ENCODE data around the gene PKD2.

Gene PKD2

GRCh38 chr4:88028946-88029345, 21.5 kb downstream of the PKD2 start:
- no peak for DNase-seq

GRCh38 chr4:88029556-88029955, 22.1 kb downstream of the PKD2 start:
- no peak for DNase-seq

GRCh38 chr4:88030565-88031310, 23.3 kb downstream of the PKD2 start:
- no peak for DNase-seq

- peak; percentile 77 for DNase-seq
These were observed 25.9 kb downstream of the PKD2 start for GRCh38 chr4:88033309-88033708.

GRCh38 chr4:88035292-88035691, 27.9 kb downstream of the PKD2 start:
- DNase-seq, result no peak

- no peak for DNase-seq
These were observed 30.0 kb downstream of the PKD2 start for GRCh38 chr4:88037447-88037846.

GRCh38 chr4:88037936-88038335, 30.5 kb downstream of the PKD2 start:
- DNase-seq, result no peak

GRCh38 chr4:88040707-88041106, 33.3 kb downstream of the PKD2 start:
- no peak for DNase-seq

- DNase-seq, result no peak
These were observed 34.2 kb downstream of the PKD2 start for GRCh38 chr4:88041626-88042025.

- DNase-seq, result no peak
These were observed 35.6 kb downstream of the PKD2 start for GRCh38 chr4:88043001-88043400.

- no peak for DNase-seq
These were observed 36.3 kb downstream of the PKD2 start for GRCh38 chr4:88043586-88044340.

GRCh38 chr4:88045021-88045420, 37.6 kb downstream of the PKD2 start:
- no peak for DNase-seq

- no peak for DNase-seq
These were observed 46.8 kb downstream of the PKD2 start for GRCh38 chr4:88054229-88054628.

GRCh38 chr4:88054901-88055300, 47.5 kb downstream of the PKD2 start:
- peak; percentile 62 for DNase-seq

GRCh38 chr4:88058295-88058694, 50.9 kb downstream of the PKD2 start:
- no peak for DNase-seq

- DNase-seq, result no peak
These were observed 52.3 kb downstream of the PKD2 start for GRCh38 chr4:88059766-88060165.

GRCh38 chr4:88060431-88060830, 53.0 kb downstream of the PKD2 start:
- no peak for DNase-seq

GRCh38 chr4:88062311-88062710, 54.9 kb downstream of the PKD2 start:
- DNase-seq, result no peak

GRCh38 chr4:88062843-88063242, 55.4 kb downstream of the PKD2 start:
- no peak for DNase-seq

GRCh38 chr4:88063634-88064296, 56.3 kb downstream of the PKD2 start:
- no peak for DNase-seq

GRCh38 chr4:88064410-88064809, 57.0 kb downstream of the PKD2 start:
- DNase-seq, result no peak

- DNase-seq, result no peak
These were observed 62.6 kb downstream of the PKD2 start for GRCh38 chr4:88070031-88070430.

- DNase-seq, result no peak
These were observed 67.9 kb downstream of the PKD2 start for GRCh38 chr4:88075336-88075735.
